AG08395 (cell line): ENCODE data around the gene MEF2D.

Experiments used
- DNase-seq: peaks from one replicate; pipeline ENCODE4 v3.0.0; 2012; ENCODE audit warnings: mixed read lengths, low spot score

The MEF2D gene

DNA sequence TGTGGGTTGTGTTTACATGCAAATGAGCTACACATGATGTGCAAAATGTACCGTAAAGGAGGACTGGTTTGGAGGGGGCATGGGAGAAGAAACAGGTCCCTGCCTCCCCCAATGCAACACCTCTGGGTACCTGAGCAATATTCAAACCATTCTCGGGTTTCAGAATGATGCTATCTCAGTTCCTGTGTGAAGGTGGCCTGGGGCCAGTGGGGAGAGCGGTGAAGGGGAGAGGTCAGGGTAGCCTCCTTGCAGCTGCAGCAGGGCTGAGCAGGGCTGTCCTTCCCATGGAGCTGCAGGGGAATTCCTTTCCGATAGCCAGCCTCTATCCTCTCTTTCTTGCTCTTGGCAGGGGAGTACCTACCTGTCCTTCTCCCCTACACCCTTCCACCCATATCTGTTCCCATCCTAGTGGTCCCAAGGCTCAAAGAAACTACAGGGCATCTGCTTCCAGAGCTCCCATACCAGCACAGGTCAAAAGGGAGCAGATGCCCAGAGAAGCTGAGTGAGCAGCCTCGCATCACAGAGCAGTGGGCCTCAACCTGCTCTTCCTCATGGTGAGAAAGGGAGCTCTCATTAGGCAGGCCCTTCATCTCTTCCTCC lies 11.9 kb downstream of the MEF2D start:
- no peak for DNase-seq

DNA sequence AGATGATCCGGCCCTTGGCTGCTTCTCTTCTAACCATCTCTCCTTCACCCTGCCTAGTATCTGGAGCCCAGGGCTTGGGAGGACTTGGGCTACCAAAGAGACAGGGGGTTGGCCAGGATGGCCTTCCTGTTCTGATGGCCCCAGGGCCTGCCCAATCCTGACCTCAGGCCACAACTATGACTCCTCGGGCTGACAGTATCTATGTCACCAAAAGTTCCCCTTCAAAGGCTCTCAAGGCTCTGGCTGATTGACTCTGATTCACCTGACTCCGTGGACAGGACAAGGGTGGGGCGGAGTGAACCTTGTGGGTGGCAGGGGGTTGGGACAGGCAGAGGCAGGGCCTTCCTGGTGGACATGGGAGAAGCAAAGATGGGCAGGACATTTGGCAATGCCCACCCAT lies 12.7 kb downstream of the MEF2D start:
- no peak for DNase-seq

GRCh38 chr1:156486421-156487344 lies 13.9 kb downstream of the MEF2D start:
- DNase-seq, result no peak

DNA sequence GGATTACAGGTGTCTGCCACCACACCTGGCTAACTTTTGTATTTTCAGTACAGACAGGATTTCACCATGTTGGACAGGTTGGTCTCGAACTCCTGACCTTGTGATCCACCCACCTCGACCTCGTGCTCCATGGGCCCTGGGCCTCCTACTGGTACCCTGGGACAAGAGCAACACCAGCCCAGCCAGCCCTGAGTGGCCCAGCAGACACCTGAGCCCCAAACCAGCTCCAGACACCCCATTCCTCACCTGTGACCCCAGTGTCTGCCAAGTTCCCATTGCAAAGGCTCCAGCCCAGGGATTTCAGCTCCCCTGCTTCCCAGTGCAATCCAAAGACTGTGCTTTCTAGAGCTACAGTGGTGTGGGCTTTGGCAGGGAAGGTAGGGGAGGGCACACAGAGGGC lies 14.6 kb downstream of the MEF2D start:
- DNase-seq, result no peak

DNA sequence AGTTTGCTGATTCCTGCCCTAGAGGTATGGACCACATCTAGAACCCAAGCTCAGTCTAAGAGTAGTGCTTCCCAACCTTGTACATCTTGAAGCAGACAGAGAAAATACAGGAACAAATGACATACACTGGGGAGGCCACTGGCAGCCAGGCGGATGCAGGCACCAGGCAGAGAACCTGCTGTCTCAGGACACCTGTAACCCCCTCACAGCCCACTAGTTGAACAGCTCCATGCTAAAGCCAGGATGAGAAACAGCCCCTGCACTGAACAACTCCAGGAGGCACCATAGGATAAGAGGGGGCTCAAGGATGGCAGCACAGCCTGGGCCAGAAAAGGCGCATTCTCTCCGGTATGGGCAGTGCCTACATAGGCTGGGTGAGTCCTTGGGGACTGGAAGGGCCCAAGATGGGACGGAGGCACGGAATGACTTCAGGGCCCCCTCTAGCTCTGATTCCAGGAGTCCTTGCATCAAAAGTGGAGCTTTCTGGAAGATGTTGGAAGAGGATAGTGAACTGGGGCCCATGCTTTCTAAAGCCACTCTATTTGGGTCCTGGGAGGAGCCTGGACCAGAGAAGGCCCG lies 16.0 kb downstream of the MEF2D start:
- no peak for DNase-seq

GRCh38 chr1:156483397-156483796 lies 17.2 kb downstream of the MEF2D start:
- no peak for DNase-seq

DNA sequence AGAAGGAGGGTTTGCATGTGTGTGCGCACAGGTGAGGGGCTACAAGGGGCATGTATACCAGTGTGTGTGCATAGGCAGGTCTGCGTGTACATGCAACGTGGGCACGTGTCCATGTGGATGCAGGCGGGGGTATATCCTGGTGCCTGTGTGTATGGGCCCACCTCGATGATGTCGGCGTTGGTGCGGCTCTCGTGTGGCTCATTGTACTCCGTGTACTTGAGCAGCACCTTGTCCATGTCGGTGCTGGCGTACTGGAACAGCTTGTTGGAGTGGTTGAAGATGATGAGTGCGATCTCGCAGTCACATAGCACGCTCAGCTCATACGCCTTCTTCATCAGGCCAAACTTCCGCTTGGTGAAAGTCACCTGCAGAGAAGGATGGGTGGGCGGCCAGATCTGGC lies 18.3 kb downstream of the MEF2D start:
- no peak for DNase-seq

GRCh38 chr1:156481527-156481926 lies 19.0 kb downstream of the MEF2D start:
- DNase-seq, result no peak

GRCh38 chr1:156480411-156481192 lies 20.0 kb downstream of the MEF2D start:
- DNase-seq, result peak; percentile 50

GRCh38 chr1:156480016-156480370 lies 20.6 kb downstream of the MEF2D start:
- no peak for DNase-seq

DNA sequence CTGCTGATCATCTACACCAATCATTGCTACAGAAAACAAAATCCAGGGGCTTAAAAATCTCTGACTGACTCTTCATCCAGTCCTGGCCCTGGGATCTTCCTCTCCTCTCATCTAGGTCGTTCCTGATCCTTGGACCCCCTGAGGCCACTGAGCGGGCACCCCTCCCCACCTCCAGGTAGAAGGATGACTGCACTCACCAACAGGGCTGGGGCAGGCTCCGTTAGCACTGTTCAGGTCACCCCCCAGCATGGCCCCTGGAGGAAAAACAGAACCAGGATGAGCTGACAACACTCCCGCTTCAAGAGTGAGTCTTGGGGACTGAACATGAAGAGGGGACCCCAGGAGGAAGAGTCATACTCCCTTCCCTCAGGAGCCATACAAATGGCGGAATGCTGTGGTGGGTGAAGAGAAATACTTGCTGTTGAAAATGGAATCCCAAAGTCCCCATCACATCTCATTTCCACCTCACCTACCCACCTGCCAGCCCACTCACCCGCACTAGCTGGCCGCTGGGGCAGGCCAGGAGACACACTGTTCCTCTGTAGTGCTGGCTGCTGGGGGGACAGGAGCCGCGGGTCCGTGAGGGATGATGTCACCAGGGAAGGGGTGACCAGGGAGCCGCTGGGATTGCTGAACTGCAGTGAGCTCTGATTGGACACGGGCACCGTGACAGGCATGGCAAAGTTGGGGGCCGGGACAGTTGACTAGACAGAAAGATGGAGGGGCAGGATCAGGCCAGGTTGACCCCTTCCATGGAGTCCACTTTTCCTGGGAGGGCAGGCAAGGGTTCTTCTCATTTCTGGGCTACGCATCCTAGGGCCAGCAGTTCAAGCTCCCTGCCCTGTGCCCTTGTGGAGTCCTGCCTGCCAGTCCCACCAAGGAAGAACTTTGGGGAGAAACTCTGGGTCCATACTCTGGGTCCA lies 21.2 kb downstream of the MEF2D start:
- no peak for DNase-seq

DNA sequence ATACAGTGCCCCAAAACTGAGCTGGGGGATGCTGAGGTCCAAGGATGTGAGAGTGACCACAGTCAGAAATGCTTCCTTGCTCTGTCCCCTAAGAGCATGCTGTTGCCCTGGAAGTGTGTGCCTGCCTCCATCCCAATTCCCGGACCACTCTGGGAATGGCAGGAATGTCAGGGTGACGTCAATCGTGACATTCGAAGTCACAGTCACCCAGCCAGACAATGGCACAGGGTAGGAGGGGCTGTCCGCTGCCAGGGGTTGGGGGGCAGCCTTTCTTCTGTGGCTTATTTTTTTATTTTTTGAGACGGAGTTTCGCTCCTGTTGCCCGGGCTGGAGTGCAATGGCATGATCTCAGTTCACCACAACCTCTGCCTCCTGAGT lies 22.3 kb downstream of the MEF2D start:
- DNase-seq, result no peak

DNA sequence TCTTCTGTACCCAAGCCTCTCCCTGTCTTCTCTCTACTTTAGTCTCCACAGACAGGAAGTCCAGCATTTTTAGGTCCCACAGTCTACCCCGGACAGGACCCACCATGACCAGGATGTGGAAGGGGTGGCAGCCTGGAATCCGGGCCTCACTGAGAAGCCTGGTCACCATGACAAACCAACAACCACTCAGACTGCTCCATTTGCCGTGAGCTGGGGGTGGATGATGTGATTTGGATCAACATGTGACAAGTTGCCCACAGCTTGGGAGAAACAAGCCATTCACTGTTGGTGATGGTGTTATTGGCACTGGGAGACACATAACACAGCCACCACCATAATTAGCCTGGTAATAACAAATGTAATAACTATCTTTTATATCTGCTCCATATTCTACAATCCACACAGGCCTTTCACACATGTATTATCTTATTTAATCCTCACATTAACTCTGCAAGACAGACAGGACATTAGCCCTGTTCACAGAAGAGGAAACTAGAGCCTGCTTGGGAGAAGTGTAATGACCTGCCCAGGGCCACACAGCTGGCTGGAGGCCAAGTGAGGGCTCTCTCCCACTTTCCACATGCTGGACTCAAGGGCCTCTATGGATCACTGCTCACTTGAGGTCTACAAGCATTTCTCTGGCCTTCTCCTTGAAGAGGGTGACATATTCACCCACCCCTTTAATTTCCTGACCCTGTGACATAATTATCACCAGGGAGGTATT lies 22.9 kb downstream of the MEF2D start:
- no peak for DNase-seq

DNA sequence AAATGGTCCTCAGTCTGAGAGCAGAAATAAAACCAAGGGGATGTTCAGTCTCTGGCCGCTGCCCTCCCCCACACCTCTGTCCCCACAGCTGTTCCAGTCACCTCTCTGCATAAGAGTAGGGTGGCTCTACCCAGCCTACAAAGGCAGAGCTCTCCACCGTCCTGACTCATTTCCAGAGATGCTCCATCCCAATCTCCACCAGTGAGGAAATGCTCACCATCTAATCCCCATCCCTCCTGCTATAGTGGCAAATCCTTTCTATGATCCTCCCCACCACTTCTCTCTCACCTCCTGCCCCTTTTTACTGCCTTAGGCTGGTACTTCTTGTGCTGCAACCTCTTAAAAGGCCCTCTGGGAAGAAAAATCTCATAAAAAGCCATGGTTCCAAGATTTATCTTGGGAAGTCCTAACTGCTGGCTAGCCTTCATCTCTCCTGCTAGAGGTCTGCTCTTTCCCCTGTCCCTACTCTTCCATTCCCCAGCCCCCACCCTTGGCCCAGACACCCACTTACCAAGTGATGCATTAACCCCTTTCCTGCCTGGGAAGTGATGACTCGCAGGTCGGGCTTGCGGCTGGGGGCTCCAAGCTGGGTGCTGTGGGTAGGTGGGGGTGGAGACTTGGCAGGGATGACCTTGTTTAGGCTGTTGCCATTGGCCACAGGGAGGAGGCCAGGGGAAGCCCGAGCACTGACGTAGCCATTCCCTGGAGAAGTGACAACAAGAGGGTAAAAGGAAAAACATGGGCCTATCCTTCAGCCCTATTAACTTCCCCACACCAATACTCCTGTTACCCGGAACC lies 23.9 kb downstream of the MEF2D start:
- DNase-seq, result peak; percentile 61

DNA sequence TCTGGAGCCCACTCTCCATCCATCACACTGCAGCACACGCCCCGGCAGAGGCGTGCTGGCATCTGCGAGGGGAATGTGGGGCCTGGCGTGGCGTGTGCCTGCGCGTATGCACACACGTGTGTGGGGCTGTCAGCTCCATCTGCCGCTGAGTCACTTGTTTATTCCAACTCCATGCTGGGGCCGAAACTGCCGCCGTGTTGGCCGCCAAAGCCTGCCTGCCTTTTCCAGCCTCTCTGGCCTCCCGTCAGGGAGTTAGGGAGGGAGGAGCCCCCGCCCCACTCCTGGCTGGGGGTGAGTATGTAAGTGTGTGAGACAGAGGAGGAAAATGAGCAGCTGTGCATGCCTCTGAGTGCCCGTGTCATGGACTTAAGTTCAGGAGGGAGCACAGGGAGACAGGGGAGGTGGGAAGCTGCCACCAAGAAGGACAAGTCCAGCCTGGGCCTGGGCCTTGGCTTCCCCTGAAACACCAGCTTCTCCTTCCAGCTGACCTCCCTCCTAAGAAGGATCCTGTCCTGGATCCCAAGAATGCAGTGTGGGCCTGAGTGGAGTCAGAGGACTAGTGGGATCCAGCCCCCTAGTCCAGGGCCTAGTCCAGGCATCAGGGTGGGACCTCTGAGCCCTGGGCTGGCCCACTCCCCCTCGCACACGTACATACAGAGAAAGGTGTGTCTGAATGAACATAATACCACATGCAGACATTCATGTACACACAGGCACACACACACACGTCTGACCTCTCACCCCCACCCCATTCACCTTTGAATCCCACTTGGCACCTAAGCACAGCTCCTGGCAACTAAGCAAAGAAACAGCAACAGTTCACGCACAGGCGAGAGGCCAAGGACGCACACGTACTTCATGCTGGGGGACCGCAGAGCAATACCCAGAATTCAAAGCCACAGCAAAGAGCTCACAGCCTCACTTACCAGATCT lies 24.7 kb downstream of the MEF2D start:
- DNase-seq, result peak; percentile 88

- DNase-seq, result no peak
Measured at GRCh38 chr1:156474966-156475365, 25.6 kb downstream of the MEF2D start.

GRCh38 chr1:156471496-156472490 lies 28.8 kb downstream of the MEF2D start:
- no peak for DNase-seq

GRCh38 chr1:156470473-156470872 lies 30.1 kb downstream of the MEF2D start:
- no peak for DNase-seq
